ENCODE measurements around the gene ZBTB22.

DNA sequence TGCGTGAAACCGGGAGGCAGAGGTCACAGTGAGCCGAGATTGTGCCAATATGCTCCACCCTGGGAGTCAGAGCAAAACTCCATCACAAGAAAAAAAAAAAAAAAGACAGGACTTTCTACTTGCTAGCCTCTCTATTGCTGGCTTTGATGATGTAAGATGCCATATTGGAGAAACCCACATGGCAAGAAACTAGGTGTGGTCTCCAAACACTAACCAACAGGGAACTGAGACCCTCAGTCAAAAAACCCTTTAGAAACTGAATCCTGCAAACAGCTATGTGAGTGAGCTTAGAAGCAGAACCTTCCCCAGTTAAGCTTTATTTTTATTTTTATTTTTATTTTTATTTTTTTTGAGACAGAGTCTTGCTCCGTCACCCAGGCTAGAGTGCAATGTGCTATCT, 18.4 kb upstream of the ZBTB22 start:
- TF ChIP-seq CTCF (IDR thresholded peaks at IDR 0.05; ENCODE audit: insufficient read depth, low read length, poor library complexity, severe bottlenecking) (no peak), EZH2phosphoT487 (conservative IDR thresholded peaks at IDR 0.05; ENCODE audit: low read length) (no peak)

All from SU-DHL-6 (cell line).